Measurements from ENCODE around the gene PTPN6.

Gene PTPN6

GRCh38 chr12:6914947-6915788, 36.0 kb upstream of the PTPN6 start:
- Histone ChIP-seq H3K9ac (ENCODE audit: low read depth, low read length, poor library complexity, severe bottlenecking) (peak overlapping the region; percentile 80), H3K9me2 (replicated peaks; ENCODE audit: low read depth, low read length) (no peaks in the 10 kb centered on the region), H3K4me3 (ENCODE audit: low read length, poor library complexity, severe bottlenecking) (peak overlapping the region; percentile 86), H2AFZ (ENCODE audit: low read length) (peak overlapping the region; percentile 83; the same call in 1 of the 2 replicates), H3K27me3 (ENCODE audit: insufficient read depth, low read length, poor library complexity, severe bottlenecking) (no peaks in the 10 kb centered on the region), H3K79me2 (ENCODE audit: insufficient read depth, low read length) (peaks cover 43% of the 10 kb centered on the region), H3K9me3 (ENCODE audit: insufficient read depth, low read depth, low read length) (no peaks in the 10 kb centered on the region), H3K36me3 (ENCODE audit: insufficient read depth, low read length) (peaks cover 20% of the 10 kb centered on the region; the same call in 1 of the 2 replicates), H4K20me1 (ENCODE audit: insufficient read depth, low read length, poor library complexity, severe bottlenecking) (peaks cover 24% of the 10 kb centered on the region), H3K4me1 (ENCODE audit: insufficient read depth, low read length, poor library complexity, severe bottlenecking) (peaks cover 37% of the 10 kb centered on the region), H3K4me2 (ENCODE audit: low read depth, low read length, poor library complexity, severe bottlenecking) (peak overlapping the region; percentile 96), H3F3A (ENCODE audit: low read depth) (0 out of 2 replicates have a peak, but pooled peaks cover 4% of the 10 kb centered on the region)
- no peak for TF ChIP-seq CTCF (conservative IDR thresholded peaks at IDR 0.05; ENCODE audit: low read length)
- no peak for TF ChIP-seq EZH2phosphoT487 (IDR thresholded peaks at IDR 0.05; ENCODE audit: borderline replicate concordance)

DNA sequence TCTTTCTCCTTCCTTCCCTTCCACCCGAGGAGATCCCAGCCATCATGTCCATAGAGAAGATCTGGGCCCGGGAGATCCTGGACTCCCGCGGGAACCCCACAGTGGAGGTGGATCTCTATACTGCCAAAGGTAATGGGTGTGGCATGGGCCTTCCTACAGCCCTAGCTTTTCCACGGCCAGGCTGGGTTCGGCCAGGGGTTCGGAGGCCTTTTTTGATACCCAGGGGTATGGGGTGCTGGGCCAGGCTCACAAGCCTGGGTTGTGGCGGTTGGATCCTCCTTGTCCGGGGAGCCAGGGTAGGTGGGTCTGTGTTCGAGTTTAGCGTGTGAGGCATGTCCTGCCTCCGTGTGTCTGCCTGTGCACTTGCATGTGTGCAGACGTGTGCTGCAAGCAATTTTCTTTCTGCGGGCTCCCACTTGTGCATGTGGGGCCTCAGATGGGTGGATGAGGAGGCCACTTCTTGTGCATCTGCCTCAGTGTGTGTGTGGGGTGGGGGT, 35.3 kb upstream of the PTPN6 start:
- Histone ChIP-seq H3K4me2 (ENCODE audit: low read depth, low read length, poor library complexity, severe bottlenecking) (peak overlapping the region; percentile 96), H4K20me1 (ENCODE audit: insufficient read depth, low read length, poor library complexity, severe bottlenecking) (peaks cover 24% of the 10 kb centered on the region), H3K4me3 (ENCODE audit: low read length, poor library complexity, severe bottlenecking) (peak overlapping the region; percentile 86), H3K79me2 (ENCODE audit: insufficient read depth, low read length) (peaks cover 43% of the 10 kb centered on the region), H3K9ac (ENCODE audit: low read depth, low read length, poor library complexity, severe bottlenecking) (peak overlapping the region; percentile 80), H3K4me1 (ENCODE audit: insufficient read depth, low read length, poor library complexity, severe bottlenecking) (peaks cover 37% of the 10 kb centered on the region), H3F3A (ENCODE audit: low read depth) (0 out of 2 replicates have a peak, but pooled peaks cover 4% of the 10 kb centered on the region), H3K9me3 (ENCODE audit: insufficient read depth, low read depth, low read length) (no peaks in the 10 kb centered on the region), H3K36me3 (ENCODE audit: insufficient read depth, low read length) (peaks cover 20% of the 10 kb centered on the region; the same call in 1 of the 2 replicates), H3K27me3 (ENCODE audit: insufficient read depth, low read length, poor library complexity, severe bottlenecking) (no peaks in the 10 kb centered on the region), H2AFZ (ENCODE audit: low read length) (no peak overlapping the region), H3K9me2 (replicated peaks; ENCODE audit: low read depth, low read length) (no peaks in the 10 kb centered on the region)
- TF ChIP-seq CTCF (conservative IDR thresholded peaks at IDR 0.05; ENCODE audit: low read length) (no peak), EZH2phosphoT487 (IDR thresholded peaks at IDR 0.05; ENCODE audit: borderline replicate concordance) (no peak)

- H3K4me3 ChIP-seq (ENCODE audit: low read length, poor library complexity, severe bottlenecking) = peak overlapping the region; percentile 86
- H2AFZ ChIP-seq (ENCODE audit: low read length) = no peak overlapping the region
- no peaks in the 10 kb centered on the region for H3F3A ChIP-seq (ENCODE audit: low read depth)
- peaks cover 37% of the 10 kb centered on the region for H3K4me1 ChIP-seq (ENCODE audit: insufficient read depth, low read length, poor library complexity, severe bottlenecking)
- TF ChIP-seq CTCF (conservative IDR thresholded peaks at IDR 0.05; ENCODE audit: low read length) = no peak
- TF ChIP-seq EZH2phosphoT487 (IDR thresholded peaks at IDR 0.05; ENCODE audit: borderline replicate concordance) = no peak
- peaks cover 43% of the 10 kb centered on the region for H3K79me2 ChIP-seq (ENCODE audit: insufficient read depth, low read length)
- no peaks in the 10 kb centered on the region for H3K9me3 ChIP-seq (ENCODE audit: insufficient read depth, low read depth, low read length)
- peaks cover 24% of the 10 kb centered on the region for H4K20me1 ChIP-seq (ENCODE audit: insufficient read depth, low read length, poor library complexity, severe bottlenecking)
- H3K9me2 ChIP-seq (replicated peaks; ENCODE audit: low read depth, low read length) = no peaks in the 10 kb centered on the region
- no peaks in the 10 kb centered on the region for H3K27me3 ChIP-seq (ENCODE audit: insufficient read depth, low read length, poor library complexity, severe bottlenecking)
- H3K4me2 ChIP-seq (ENCODE audit: low read depth, low read length, poor library complexity, severe bottlenecking) = peak overlapping the region; percentile 96
- peak overlapping the region; percentile 80 for H3K9ac ChIP-seq (ENCODE audit: low read depth, low read length, poor library complexity, severe bottlenecking)
- H3K36me3 ChIP-seq (ENCODE audit: insufficient read depth, low read length) = peaks cover 24% of the 10 kb centered on the region; the same call in 1 of the 2 replicates
Measured at GRCh38 chr12:6916426-6917200, 34.5 kb upstream of the PTPN6 start.

Measured in Loucy (cell line).